Astrocyte of the cerebellum (primary cell): ENCODE measurements around the gene PLPP3.

Source experiments
- DNase-seq: peaks from one replicate; pipeline ENCODE4 v3.0.0-alpha.2; 2011; ENCODE audit warnings: low read depth
- H3K4me3 ChIP-seq: 2 replicates; pipeline ENCODE4 v1.5.1; 2011; ENCODE audit warnings: mild to moderate bottlenecking, low read depth, low read length, moderate library complexity
- in situ Hi-C: cut with HindIII; loops from 2 replicates; pipeline ENCODE4 v1.10.0; 2017; ENCODE audit warnings: low sequenced_read_pairs
- TF ChIP-seq, protein P1 (sequence below): IDR thresholded peaks from 2 replicates; pipeline ENCODE4 v1.5.1; 2012; ENCODE audit warnings: low read length, low read depth, moderate library complexity, mild to moderate bottlenecking; ENCODE audit errors: missing control alignments

The PLPP3 gene

DNA sequence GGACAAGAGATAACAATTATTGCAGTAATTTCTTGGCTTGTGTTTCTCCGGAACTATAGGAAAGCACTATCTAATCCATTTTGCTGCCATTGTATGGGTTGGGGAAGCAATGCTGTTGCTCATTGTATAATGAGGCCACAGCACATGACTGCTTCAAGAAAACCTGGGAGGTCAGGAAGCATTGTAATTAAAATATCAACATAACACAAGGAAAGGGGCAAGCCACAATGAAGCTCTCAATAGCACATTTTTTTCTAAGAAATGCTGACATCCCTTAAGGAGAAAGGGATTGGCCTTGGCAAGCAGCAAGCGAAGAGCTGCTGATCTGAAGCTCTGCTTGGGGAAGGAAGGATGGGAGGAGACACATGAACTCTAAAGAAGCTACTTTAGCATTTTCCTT is 44.0 kb downstream of the PLPP3 start:
- H3K4me3 ChIP-seq = no peak overlapping the region
- in situ Hi-C loops = no loop called here
- DNase-seq = no peak
- TF ChIP-seq, protein P1, sequence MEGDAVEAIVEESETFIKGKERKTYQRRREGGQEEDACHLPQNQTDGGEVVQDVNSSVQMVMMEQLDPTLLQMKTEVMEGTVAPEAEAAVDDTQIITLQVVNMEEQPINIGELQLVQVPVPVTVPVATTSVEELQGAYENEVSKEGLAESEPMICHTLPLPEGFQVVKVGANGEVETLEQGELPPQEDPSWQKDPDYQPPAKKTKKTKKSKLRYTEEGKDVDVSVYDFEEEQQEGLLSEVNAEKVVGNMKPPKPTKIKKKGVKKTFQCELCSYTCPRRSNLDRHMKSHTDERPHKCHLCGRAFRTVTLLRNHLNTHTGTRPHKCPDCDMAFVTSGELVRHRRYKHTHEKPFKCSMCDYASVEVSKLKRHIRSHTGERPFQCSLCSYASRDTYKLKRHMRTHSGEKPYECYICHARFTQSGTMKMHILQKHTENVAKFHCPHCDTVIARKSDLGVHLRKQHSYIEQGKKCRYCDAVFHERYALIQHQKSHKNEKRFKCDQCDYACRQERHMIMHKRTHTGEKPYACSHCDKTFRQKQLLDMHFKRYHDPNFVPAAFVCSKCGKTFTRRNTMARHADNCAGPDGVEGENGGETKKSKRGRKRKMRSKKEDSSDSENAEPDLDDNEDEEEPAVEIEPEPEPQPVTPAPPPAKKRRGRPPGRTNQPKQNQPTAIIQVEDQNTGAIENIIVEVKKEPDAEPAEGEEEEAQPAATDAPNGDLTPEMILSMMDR = no peak

DNA sequence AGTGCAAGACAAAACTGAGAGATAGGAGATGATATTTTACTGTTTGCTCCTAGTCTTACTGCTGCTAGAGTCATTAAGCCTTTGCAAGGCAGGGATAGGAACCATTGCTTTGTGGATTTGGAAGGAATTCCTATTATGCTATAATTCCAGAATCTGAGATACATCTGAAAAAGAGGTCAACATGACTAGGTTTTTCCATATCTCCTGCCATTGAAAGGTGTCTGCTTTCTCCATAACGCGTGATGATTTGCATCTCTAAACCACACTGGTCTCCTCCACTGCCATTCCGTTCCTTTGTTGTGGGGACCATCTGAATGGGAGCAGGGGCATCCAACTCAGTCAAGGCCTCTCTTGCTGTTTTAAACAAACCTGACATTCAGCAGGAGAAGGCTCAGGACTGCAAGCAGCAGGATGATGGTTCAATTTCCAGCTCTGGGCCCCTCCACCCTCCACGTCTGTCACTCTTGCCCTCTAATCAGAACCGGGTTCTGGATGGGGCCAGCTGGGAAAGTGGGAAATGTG is 45.2 kb downstream of the PLPP3 start:
- in situ Hi-C loops = no loop called here
- TF ChIP-seq, protein P1 = no peak
- DNase-seq = no peak
- no peak overlapping the region for H3K4me3 ChIP-seq

DNA sequence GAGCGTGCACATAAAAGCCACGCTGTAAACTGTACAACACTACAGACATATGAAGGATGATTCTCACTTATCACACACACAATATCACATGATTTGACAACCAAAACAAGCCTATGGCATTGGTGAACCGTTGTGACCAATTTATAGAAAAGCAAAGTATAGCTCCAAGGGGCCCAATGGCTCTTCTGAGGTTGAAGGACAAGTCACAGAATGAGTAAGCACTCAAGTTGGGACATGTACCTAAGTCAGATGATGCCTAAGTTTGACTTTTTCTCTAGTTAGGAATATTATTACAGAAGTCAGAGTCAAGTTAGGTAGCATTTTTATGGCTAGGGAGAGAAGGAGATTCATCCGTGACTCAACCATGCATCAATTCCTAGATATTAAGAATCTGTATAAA is 45.7 kb downstream of the PLPP3 start:
- TF ChIP-seq, protein P1 = no peak
- no peak overlapping the region for H3K4me3 ChIP-seq
- in situ Hi-C loops = no loop called here
- DNase-seq = no peak

DNA sequence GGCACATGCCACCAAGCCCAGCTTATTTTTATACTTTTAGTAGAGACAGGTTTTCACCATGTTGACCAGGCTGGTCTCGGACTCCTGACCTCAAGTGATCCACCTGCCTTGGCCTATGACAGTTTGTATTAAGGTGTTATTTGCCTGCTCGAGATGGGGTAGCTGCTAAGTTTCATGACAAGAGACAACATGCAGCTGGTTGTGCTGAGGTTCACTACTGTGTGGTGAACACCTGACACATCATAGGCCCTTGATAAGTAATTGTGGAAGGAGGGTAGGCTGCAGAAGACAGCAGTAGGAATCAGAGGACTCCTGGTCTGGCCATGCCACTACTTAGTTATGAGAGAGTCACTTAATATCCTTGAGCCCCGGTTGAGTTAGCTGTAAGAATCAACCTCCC is 46.2 kb downstream of the PLPP3 start:
- in situ Hi-C loops = no loop called here
- H3K4me3 ChIP-seq = no peak overlapping the region
- TF ChIP-seq, protein P1 = no peak
- DNase-seq = no peak

DNA sequence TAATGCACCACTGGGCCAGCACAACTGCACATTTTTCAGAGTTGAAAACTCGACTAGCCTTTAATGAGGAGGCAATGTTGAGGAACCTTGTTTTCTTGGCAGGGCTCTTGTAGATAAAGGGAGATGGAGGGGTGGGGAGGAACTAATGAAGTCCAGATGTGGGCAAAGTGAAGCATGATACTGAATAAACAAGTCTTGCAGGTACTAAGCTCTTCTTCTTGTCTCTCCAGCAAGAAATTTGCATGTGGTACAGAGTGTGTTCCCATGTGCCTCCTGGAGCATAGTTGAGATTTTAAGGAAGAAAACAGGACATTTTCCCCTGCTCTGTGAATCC is 47.0 kb downstream of the PLPP3 start:
- in situ Hi-C loops = no loop called here
- DNase-seq = peak; percentile 23
- no peak overlapping the region for H3K4me3 ChIP-seq
- TF ChIP-seq, protein P1 = no peak

DNA sequence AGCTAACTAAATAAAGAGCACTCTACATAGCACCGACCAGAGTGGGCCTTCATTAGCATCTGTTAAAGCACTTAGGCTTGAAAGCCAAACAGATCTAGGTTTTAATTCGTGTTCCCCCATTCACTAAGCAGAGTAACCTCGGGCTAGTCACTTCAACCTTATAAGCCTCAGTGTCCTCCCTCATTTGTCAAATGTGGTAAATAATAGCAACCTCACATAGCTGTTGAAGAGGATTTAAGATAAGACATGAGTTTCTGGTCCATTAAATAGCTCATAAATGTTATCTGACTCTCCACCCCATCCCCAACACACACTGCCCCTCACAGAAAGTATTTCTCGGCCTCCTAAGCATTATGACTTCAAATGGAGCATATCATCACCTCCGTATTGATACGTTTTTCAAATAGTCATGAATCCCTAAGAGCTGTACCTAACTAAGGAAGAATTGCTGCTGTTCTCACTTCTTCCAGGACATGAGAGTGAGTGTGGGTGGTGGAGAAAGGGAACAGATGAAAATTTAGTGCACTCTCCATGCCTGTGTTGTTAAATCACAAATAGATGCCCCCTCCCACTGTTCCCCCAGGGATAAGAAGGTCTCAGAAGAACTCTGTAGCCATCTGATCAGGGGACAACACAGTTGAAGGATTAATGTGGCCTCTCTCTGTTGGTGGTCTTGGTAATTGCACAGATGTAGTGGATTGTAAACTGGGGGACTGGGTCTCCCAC is 47.6 kb downstream of the PLPP3 start:
- in situ Hi-C loops = no loop called here
- no peak overlapping the region for H3K4me3 ChIP-seq
- no peak for DNase-seq
- TF ChIP-seq, protein P1 = no peak
